Measurements from ENCODE around the gene RELL2.

Gene RELL2

DNA sequence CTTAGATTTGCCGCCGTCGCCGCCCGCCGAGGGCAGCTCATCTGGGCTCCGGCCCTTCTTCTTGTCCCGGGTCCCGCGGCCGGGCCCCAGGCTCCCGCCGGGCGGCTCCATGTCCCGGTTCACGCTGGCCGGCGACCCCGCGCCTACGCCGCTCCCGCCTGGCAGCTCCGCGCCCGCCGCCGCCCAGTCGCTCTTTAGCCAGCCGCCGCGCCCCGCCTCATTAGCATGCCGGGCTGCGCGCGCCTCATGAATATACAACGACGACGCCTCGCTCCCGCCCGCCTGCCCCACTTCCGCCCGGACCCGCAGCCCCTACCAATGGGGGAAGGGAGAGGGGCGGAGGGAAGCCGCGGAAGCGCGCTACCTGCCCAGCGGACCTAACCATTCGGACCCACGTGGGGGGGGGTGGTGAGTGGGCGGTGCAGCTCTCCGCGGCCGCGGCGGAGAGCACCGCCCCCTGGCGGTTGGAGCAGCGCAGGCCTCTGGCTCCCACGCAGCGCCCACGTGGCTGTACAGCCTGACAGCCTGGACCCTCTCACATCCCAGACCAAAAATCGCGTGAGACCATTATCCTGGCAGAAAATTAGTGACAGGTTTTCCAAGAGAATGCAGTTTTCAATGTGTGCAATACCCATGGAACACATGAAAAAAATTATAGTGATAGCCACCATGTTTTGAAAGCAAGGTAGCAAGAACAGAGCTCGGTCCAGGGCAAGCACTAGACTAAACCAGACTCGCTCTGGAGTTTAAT is 17.8 kb upstream of the RELL2 start, which contains the start of gene DIAPH1:
DIAPH1 (minus strand) TSS at position 197 of the 751 bp plus-strand sequence; CDS start at position 111, 86 bp downstream.
- DNase-seq (ENCODE audit: low read depth in 2 of 2): peak; percentile 96 to 99

DNA sequence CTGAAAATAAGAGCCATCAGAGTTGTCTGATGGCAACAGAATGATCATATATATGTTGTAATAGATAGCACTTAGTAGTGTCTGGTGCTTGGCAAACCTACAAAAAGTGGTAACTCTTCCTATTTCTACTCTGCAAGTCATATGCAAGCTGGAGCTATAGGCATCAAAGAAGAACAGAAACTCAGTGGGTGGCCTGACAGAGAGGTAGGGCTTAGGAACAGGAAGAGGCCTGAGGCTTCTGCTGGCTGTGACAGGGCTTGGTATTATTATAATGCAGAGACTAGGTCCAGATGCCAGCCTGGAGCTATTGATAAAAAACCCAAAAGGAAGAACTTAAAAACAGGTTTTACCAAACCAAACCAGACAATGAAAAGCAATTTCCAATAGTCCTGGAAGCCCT is 13.6 kb upstream of the RELL2 start:
- DNase-seq (ENCODE audit: low read depth in 2 of 2): no peak

DNA sequence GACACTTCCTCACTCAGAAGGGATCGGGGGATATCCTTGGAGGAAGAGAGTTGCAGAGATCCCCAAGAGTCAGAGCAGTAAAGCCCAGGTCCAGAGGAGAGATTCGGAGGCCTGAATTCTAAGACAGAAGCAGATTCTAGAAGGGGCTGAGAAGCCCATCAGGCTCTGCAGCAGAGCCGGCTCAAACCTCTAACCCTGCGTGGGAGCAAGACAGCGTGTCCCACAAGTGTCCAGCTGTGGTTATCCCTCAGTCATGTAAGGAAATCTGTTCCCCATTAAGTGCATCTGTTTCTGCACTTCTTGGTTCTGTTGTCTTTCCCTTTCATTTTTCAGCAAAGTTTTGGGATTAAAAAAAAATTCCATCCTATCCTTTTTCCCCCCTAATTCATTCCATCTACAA is 13.2 kb upstream of the RELL2 start:
- DNase-seq (ENCODE audit: low read depth in 2 of 2): no peak

GRCh38 chr5:141628175-141628788 is 8.5 kb upstream of the RELL2 start:
- DNase-seq (ENCODE audit: low read depth in 2 of 2): no peak

- no peak for DNase-seq (ENCODE audit: low read depth in 2 of 2)
Observed at GRCh38 chr5:141630570-141631140, 6.1 kb upstream of the RELL2 start.

- no peak for DNase-seq (ENCODE audit: low read depth in 2 of 2)
Observed at GRCh38 chr5:141632650-141633049, 4.1 kb upstream of the RELL2 start.

GRCh38 chr5:141633871-141634561 is 2.8 kb upstream of the RELL2 start:
- no peak for DNase-seq (ENCODE audit: low read depth in 2 of 2)

DNA sequence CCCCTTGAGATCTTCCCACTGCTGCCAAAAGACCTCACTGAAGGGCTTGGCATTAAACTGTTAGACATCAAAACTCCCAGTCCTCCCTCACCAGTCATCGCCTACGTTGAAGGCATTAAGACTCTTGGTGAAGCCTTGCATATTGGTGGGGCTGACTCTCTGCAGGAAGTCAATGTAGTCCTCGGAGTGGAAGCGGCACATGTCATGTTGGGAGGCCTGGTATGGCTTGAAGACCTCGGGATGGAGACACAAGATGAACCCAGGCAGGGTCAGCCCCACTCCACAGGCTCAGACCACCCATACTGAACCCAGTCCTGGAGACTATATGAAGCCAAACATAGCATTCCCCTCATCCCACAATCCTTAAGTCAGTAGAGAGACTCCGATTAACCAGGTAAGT is 2.1 kb upstream of the RELL2 start:
- no peak for DNase-seq (ENCODE audit: low read depth in 2 of 2)

DNA sequence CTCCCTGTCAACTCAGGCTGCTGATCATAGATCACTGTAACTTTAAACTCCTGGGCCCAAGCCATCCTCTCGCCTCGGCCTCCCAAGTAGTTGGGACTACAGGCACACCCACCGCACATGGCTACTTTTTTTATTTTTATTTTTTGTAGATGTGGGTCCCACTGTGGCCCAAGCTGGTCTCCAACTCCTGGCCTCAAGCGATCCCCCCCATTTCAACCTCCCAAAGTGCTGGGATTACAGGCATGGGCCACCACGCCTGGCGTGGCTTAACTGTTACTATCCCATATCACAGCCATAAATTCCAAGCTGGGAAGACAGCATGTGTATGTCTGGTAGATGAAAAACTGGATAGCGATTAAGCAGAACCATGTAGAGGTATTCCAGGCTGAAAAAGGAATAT is 1.2 kb upstream of the RELL2 start:
- DNase-seq (ENCODE audit: low read depth in 2 of 2): no peak

- DNase-seq (ENCODE audit: low read depth in 2 of 2): peak in 1 of 2 donors; percentile 5
Observed at GRCh38 chr5:141636106-141636412, 738 bp upstream of the RELL2 start.

- DNase-seq (ENCODE audit: low read depth in 2 of 2): peak in 1 of 2 donors; percentile 48
Observed at GRCh38 chr5:141637123-141637766, 448 bp downstream of the RELL2 start.

DNA sequence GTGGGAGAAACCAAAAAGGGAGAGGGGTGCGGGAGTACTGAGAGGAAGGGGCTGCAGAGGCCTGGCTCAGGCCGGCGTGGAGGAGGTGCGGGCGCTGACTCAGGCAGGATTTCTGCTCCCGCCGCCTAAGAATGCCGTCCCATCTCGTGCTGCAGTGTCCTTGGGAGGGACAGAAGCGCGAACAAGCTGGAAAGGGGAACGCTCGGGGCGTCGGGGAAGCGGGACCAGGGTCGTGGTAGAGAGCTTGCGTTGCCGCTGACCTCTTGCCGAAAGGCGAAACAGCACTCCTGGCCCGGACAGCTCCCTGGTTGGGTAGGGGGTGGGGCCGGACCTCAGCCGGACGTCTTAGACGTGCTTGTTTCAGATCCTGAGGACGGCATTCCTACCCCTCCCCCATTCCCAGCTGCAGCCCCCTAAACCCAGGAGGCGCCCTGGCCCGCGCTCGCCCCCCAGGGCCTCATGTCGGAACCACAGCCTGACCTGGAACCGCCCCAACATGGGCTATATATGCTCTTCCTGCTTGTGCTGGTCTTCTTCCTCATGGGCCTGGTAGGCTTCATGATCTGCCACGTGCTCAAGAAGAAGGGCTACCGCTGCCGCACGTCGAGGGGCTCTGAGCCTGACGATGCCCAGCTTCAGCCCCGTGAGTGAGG is 1.1 kb downstream of the RELL2 start:
- peak; percentile 33 to 51 for DNase-seq (ENCODE audit: low read depth in 2 of 2)

DNA sequence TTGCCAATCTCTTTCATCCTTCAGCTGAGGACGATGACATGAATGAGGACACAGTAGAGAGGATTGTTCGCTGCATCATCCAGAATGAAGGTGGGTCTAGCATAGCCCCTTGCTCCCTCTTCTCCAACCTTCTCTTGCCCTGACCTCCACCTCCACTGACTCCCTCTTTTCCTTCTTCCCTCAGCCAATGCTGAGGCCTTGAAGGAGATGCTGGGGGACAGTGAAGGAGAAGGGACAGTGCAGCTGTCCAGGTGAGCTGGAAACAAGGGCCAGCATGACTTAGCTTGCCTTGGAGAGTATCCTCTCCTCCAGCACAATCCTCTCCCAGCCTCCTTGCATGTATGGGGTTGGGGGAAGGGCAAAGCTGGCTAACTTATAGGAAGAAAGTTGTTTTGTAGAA is 2.0 kb downstream of the RELL2 start:
- DNase-seq (ENCODE audit: low read depth in 2 of 2): no peak

- DNase-seq (ENCODE audit: low read depth in 2 of 2): no peak
Observed at GRCh38 chr5:141639357-141640050, 2.7 kb downstream of the RELL2 start.

- no peak for DNase-seq (ENCODE audit: low read depth in 2 of 2)
Observed at GRCh38 chr5:141640051-141640415, 3.2 kb downstream of the RELL2 start.

DNA sequence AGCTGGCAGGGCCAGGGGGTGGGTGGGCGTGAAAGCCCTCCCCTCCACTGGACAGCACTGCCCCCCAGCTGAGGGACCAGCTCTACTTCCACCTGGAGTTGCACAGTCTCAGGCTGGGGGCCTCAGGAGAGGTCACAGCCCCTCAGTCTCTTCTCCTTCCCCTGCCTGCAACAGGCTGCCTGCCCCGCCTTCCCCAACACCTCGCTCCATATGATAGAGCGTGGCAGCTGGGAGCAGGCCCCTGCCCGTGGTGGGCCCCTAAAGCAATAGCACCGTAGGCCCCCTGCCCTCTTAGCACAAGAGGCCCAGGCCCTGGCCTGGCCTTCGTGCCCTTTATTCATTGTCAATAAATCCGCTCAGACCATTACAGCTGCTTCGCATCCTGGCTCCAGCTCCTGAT is 3.9 kb downstream of the RELL2 start:
- no peak for DNase-seq (ENCODE audit: low read depth in 2 of 2)

DNA sequence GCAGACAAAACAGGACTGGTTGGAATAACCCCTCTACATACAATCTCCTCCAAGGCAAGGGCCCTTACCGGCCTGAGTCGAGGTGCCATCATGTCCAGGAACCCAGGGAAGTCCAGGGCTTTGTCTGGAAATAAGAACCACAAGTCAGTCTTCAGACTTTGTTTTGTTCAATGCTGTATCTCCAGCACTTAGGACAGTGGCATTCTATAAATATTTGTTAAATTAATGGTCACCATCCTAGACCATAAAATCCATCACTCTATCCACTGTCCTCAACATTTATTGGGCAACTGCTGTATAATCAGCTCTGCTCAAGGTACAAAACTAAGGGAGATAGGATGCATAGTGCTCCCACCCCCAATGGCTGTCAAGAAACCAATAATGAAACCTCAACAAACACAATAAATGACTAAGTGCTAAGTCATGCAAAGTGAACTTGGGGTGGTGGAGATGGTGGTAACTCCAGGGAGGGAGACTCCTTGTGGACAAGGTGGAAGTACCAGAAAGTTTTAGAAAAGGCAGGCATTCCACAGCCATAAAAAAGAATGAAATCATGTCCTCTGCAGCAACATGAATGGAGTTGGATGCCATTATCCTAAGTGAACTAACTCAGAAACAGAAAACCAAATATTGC is 5.0 kb downstream of the RELL2 start:
- no peak for DNase-seq (ENCODE audit: low read depth in 2 of 2)

DNA sequence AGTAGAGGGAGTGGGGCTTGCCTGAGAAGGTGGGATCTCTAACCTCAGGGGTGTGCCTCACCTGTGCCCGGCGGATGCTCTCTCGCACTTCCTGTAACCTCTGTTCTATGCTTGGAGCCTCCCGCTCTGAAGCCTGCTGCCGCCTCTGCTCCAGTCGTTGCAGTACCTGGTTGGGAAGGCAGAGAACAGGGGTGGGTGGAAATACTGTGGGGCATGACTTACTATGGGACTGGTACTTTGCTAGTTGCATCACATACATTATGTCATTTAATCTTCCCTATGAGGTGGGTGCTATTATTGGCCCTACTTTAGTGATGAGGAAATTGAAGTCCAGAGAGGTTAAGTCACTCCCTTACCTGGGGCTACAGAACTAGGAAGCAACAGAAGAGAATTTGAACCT is 9.2 kb downstream of the RELL2 start:
- DNase-seq (ENCODE audit: low read depth in 2 of 2): no peak

GRCh38 chr5:141647242-141647641 is 10.4 kb downstream of the RELL2 start:
- no peak for DNase-seq (ENCODE audit: low read depth in 2 of 2)

GRCh38 chr5:141647851-141648250 is 11.1 kb downstream of the RELL2 start:
- no peak for DNase-seq (ENCODE audit: low read depth in 2 of 2)

Measured in stimulated activated CD8-positive, alpha-beta memory T cell treated with anti-CD3 and anti-CD28 coated beads, Interleukin-7, amount 100 ng/mL, for 4 hours (primary cell).